ENCODE measurements around the gene PPIB.

DNA sequence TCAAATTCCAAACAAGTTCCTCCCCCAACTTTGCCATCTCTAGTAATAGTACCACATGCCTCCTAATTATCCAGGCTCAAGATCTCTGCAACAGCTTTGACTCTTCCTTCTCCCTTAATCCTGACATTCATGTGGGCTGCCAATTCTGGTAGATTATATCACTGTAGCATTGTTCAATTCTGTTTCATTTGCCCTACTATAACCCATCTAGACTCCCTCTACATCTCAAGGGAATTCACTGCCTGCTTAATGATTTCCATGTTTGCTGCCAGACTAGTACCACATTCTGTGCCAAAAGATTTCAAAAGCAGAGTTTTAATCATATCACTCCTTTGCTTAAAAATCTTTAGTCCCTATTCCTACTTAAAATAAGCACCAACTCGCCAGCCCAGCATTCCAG is 34.6 kb upstream of the PPIB start:
- TF ChIP-seq, protein P1, sequence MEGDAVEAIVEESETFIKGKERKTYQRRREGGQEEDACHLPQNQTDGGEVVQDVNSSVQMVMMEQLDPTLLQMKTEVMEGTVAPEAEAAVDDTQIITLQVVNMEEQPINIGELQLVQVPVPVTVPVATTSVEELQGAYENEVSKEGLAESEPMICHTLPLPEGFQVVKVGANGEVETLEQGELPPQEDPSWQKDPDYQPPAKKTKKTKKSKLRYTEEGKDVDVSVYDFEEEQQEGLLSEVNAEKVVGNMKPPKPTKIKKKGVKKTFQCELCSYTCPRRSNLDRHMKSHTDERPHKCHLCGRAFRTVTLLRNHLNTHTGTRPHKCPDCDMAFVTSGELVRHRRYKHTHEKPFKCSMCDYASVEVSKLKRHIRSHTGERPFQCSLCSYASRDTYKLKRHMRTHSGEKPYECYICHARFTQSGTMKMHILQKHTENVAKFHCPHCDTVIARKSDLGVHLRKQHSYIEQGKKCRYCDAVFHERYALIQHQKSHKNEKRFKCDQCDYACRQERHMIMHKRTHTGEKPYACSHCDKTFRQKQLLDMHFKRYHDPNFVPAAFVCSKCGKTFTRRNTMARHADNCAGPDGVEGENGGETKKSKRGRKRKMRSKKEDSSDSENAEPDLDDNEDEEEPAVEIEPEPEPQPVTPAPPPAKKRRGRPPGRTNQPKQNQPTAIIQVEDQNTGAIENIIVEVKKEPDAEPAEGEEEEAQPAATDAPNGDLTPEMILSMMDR (conservative IDR thresholded peaks at IDR 0.05; ENCODE audit: low read length): no peak
- TF ChIP-seq EZH2phosphoT487 (IDR thresholded peaks at IDR 0.05; ENCODE audit: borderline replicate concordance): no peak

All from Loucy (cell line).